Measurements from ENCODE around the gene TXNRD2. TPM values are rescaled to one million over a fixed set of nuclear protein-coding genes. Genes with fewer than 3 reads are reported as not detected.

The TXNRD2 gene
- total RNA-seq, 4 donors from 2014 or later: 12.1 to 28.9 (median 21.6) TPM

DNA sequence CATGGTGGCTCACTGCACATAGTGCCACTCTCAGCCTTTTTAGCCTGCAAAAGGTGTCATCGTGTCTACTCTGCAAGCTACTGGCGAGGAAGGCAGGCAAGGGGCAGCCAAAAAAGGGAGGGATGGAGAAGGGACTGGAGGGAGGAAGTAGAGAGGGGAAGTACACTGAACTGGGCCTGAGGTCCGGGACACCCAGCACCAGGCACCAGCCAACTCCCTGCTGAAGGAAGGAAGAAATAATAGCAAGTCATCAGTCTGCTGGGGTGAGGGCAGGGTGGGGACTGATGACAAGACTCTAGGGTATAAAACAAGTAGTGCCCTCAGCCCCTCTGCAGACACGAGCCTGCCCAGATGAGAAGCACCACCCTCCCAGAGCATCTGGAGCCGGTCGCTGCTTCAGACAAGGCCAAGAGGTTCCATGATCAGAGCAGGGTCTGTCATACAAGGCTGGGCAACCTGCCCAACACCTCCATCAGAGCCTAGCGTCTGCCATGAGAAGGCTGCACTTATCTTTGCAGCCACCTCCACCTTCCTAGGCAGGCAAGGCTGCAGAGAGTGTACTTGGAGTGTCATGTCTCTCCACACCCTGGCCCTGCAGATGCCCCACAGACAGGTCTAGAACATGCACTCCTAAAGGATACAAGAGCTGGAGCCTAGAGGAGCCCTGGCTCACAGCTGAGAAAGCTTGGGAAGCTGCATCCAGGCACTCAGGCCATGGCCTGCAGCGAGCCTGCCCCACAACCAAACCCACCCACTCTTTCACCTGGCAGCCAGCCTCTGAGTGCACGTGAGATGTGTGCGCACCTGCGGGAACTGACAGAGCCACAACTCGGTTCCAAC, 9.0 kb downstream of the TXNRD2 start:
- TF ChIP-seq, protein P1, sequence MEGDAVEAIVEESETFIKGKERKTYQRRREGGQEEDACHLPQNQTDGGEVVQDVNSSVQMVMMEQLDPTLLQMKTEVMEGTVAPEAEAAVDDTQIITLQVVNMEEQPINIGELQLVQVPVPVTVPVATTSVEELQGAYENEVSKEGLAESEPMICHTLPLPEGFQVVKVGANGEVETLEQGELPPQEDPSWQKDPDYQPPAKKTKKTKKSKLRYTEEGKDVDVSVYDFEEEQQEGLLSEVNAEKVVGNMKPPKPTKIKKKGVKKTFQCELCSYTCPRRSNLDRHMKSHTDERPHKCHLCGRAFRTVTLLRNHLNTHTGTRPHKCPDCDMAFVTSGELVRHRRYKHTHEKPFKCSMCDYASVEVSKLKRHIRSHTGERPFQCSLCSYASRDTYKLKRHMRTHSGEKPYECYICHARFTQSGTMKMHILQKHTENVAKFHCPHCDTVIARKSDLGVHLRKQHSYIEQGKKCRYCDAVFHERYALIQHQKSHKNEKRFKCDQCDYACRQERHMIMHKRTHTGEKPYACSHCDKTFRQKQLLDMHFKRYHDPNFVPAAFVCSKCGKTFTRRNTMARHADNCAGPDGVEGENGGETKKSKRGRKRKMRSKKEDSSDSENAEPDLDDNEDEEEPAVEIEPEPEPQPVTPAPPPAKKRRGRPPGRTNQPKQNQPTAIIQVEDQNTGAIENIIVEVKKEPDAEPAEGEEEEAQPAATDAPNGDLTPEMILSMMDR (IDR thresholded peaks at IDR 0.05): no peak
- DNase-seq: no peak
- Histone ChIP-seq H3K4me3 (no peak overlapping the region), H3K4me1 (no peaks in the 10 kb centered on the region), H3K27ac (no peak overlapping the region), H3K36me3 (no peaks in the 10 kb centered on the region), H3K9me3 (no peaks in the 10 kb centered on the region), H3K27me3 (no peaks in the 10 kb centered on the region)
- intact Hi-C loops (cut with DNase I; ENCODE audit: low total_unique reads) (no loop called here), in situ Hi-C loops (cut with MboI; ENCODE audit: low pct_ligation_motif_present in 1 of 4, low pct_unique_long_range_greater_than_20kb in 1 of 4, low sequenced_read_pairs in 3 of 4) (no loop called here)
- 72% methylated on average over 12 of the region's 12 CpGs; no CpG with 5 or more reads in 1 of the 2 donors for WGBS, 2 donors (ENCODE audit: low coverage in 1 of 2)

DNA sequence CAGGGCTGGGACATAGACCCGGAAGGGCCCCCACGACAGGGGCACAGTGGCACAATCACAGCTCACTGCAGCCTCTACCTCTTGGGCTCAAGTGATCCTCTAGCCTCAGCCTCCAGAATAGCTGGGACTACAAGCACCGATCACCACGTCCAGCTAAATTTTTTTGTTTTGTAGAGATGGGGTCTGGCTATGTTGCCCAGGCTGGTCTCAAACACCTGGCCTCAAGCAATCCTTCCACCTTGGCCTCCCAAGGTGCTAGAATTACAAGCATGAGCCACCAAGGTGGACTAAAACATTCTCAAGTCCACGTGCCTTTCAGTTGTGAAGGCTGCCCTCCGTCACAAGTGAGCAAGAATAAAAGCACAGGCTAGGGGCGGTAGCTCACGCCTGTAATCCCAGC, 10.1 kb downstream of the TXNRD2 start:
- Histone ChIP-seq H3K9me3 (no peaks in the 10 kb centered on the region), H3K27me3 (no peaks in the 10 kb centered on the region), H3K36me3 (no peaks in the 10 kb centered on the region), H3K27ac (no peak overlapping the region), H3K4me1 (no peaks in the 10 kb centered on the region), H3K4me3 (no peak overlapping the region)
- in situ Hi-C loops (cut with MboI; ENCODE audit: low pct_ligation_motif_present in 1 of 4, low pct_unique_long_range_greater_than_20kb in 1 of 4, low sequenced_read_pairs in 3 of 4): no loop called here
- TF ChIP-seq, protein P1 (IDR thresholded peaks at IDR 0.05): no peak
- TF ChIP-seq POLR2AphosphoS5 (IDR thresholded peaks at IDR 0.05) (no peak), POLR2A (IDR thresholded peaks at IDR 0.05) (no peak), EP300 (IDR thresholded peaks at IDR 0.05; ENCODE audit: low read depth) (no peak)
- intact Hi-C loops (cut with DNase I; ENCODE audit: low total_unique reads): no loop called here
- 89 to 96% methylated on average over 4 to 8 of the region's 8 CpGs for WGBS, 2 donors (ENCODE audit: low coverage in 1 of 2)
- DNase-seq: no peak

DNA sequence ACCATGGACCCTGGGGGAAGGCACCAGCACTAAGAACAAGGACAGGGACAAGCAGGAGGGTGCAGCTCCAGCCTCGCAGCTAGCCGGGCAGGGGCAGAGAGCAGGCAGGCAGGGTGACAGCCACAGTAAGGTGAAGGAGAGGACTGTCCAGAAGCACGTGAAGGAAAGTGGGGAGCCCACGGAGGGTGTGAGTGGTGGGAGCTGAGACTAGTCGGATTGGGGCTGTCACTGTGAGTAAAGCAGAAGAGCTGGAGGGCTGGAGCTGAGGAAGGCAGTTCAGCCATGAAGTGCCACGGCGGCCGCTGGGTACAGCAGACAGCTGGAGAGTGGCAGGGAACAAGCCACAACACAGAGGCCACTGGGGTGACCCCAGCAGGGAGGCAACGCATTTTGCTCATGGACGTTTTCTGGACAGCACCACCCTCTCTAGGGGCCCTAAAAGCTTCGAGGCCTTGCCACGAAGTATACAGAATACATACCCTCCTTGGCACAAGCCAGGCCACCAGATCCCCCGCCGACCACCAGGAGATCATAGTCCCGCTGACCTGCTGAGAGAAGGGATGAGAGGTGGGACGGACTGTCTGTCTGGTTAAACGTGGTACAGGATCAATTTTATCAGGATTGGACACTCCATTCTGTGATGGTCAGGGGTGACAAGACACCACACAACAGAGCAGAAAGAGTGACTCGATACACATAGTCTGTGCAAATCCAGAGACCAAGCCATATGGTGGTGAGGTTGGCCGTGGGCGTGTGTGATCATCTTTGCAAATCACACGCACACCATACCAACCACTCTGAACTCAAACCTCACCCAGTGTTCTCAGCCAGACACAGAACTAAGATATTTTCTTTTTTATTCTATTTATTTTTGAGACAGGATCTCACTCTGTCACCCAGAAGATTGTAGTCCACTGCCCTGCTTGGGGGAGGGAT, 10.8 kb downstream of the TXNRD2 start:
- H3K27ac ChIP-seq: no peak overlapping the region
- in situ Hi-C loops (cut with MboI; ENCODE audit: low pct_ligation_motif_present in 1 of 4, low pct_unique_long_range_greater_than_20kb in 1 of 4, low sequenced_read_pairs in 3 of 4): no loop called here
- no peak for DNase-seq
- no peak for TF ChIP-seq POLR2AphosphoS5 (IDR thresholded peaks at IDR 0.05)
- TF ChIP-seq, protein P1 (IDR thresholded peaks at IDR 0.05): no peak
- no peak for TF ChIP-seq POLR2A (IDR thresholded peaks at IDR 0.05)
- no peak for TF ChIP-seq EP300 (IDR thresholded peaks at IDR 0.05; ENCODE audit: low read depth)
- intact Hi-C loops (cut with DNase I; ENCODE audit: low total_unique reads): no loop called here
- H3K9me3 ChIP-seq: no peaks in the 10 kb centered on the region
- 88% methylated on average over 21 of the region's 21 CpGs; no CpG with 5 or more reads in 1 of the 2 donors for WGBS, 2 donors (ENCODE audit: low coverage in 1 of 2)
- H3K4me1 ChIP-seq: no peaks in the 10 kb centered on the region
- H3K36me3 ChIP-seq: no peaks in the 10 kb centered on the region
- no peaks in the 10 kb centered on the region for H3K27me3 ChIP-seq
- H3K4me3 ChIP-seq: no peak overlapping the region
